Skin of body (tissue), 2 donors: ENCODE results near the gene THOC1. TPM values are rescaled to one million over a fixed set of nuclear protein-coding genes. Genes with fewer than 3 reads are reported as not detected.

Source experiments
- DNase-seq: peaks from one replicate; lab custom pipeline; 2025; lab: John Stamatoyannopoulos, UW
- total RNA-seq: library from RNA; depleted of rRNA; stranded (reverse); fragments of >200 nt; gene quantifications from one replicate; pipeline ENCODE4 v1.2.3, GENCODE V29; 2014

THOC1 gene
- total RNA-seq, 1 donor from 2014 or later, result 80.7 TPM

- DNase-seq, result no peak
These were observed 50.1 kb downstream of the THOC1 start for GRCh38 chr18:217532-218336.

DNA sequence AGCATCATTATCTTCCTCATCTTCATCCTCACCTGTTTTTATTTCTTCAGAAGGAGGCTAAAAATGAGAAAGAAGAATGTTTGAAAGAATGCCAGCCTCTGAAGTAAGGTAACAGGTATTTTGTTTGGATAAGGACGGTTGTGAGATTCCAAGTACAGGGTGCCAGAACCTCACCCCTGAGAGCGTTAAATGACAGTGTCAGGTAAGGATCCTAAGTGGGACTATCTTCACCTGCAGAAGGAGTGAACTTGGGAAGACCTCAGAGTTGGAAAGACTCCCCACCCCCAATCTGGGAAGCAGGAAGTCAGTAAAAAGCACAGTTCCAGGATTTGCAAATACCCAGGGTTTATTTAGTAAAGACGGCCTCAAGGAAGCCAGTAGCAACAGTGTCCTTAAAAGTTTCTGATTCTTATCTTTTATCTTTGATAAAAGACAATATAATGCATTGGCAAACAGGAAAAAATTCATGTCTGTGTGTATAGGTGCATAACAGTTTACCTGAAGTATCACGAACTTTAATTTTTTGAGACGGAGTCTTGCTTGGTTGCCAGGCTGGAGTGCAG, 52.3 kb downstream of the THOC1 start:
- DNase-seq, result no peak

DNA sequence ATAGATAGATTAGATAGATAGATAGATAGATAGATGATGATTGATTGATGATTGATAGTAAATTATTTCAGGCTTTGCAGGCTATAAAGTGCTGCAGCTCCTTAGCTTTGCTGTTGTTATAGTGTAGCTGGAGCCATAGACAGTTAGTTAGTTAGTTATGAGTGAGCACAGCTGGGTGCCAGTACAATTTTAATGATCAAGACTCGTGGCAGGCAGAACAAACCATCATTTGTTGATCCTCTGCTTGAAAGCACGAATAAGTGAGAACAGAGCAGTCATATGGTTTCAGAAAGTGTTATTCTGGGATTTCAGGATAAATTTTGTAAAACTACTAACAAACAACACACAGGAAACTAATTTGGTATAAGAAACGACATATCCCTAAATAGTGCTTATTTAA, 53.9 kb downstream of the THOC1 start:
- no peak for DNase-seq

DNA sequence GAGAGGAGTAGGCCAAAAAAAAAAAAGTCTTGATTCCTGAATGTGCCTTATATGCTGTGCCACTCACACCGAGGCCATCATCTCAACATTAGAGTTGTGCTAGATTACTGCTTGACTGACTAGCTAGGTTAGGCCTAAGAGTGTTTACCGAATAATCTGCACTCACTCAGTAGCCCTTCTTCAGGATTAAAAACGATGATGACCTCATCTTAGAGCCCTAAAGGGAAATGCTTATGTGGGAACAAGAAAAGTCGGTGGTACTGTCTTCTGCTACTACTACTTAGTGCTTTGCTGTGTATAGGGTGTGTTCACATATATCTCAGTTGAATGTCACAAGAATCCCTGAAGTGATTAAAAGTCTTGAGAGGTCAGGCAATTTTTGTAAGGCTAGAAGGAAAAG, 54.3 kb downstream of the THOC1 start:
- DNase-seq, result no peak

DNA sequence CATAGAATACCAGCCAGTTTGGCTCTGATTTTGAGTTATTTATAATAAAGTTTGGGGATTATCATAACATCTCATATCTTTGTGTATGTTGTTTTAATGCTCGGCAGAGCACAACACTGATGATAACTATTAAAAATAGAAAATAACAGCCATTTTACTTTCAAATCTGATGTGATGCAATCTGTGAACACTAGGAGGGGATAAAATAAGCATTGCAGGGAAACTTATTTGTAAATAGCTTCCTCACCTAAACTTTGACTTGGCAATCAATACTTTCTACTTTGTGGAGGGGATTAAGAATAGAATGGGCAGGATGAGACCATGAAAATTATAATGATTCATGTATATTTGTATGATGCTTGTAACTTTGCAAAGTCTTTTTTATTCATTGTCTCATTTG, 55.1 kb downstream of the THOC1 start:
- DNase-seq, result no peak

GRCh38 chr18:211582-211981, 56.3 kb downstream of the THOC1 start:
- no peak for DNase-seq

GRCh38 chr18:210733-211132, 57.1 kb downstream of the THOC1 start:
- DNase-seq, result no peak

GRCh38 chr18:210075-210474, 57.8 kb downstream of the THOC1 start:
- DNase-seq, result no peak

DNA sequence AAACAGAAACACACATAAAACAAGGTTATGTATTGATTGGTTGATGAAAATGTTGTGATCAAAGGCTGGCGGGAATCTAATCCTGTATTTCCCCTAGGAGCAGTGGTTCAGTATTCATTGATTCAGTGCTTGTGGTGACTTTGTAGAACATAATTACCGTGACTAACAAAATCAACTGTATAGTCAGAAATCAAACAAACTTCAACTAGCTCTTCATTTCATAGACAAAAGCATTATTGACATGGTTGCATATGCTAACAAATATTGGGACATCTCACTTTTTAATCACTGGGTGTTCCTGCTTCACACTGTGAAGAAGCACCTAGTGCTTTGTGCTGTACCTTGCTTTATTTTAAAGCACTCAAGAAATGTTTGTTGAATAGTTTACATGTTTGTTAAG, 68.1 kb downstream of the THOC1 start:
- no peak for DNase-seq

- no peak for DNase-seq
These were observed 68.6 kb downstream of the THOC1 start for GRCh38 chr18:199214-199613.

GRCh38 chr18:195651-196050, 72.2 kb downstream of the THOC1 start:
- no peak for DNase-seq

DNA sequence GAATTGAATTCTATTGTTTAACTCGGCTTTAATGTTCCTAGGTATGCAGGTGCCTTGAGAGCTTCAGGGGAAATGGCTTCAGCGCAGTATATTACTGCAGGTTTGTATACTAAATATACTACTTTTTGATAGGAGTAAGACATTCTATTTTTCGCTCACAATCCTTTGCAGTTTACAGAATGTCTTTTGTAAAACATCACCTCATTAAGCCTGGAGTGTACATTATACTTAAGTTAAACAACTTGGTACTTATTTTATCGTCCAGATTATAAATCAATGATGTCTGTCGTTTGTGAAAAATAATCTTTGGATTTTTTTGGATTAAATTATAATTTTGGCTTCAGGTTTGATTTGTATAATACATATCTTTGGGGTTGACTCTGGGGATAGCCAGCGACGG, 75.0 kb downstream of the THOC1 start:
- no peak for DNase-seq

DNA sequence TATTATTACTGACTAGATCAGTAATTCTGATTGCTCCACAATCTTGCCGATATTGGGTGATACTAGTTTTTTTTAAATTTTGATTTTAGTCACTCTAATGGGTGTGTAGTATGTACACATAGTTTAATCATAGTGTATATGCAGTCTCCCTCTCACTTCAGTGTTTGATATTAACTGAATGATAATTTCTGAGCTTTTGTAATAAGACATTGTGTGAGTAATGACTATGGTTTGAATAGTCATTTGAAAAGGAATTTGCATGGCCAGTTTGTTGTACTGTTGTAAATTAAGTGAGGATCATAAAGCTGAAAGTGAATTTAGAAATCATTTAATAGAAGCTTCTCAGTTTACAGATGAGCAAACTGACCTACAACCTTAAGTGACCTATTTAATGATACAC, 76.1 kb downstream of the THOC1 start:
- DNase-seq, result no peak

DNA sequence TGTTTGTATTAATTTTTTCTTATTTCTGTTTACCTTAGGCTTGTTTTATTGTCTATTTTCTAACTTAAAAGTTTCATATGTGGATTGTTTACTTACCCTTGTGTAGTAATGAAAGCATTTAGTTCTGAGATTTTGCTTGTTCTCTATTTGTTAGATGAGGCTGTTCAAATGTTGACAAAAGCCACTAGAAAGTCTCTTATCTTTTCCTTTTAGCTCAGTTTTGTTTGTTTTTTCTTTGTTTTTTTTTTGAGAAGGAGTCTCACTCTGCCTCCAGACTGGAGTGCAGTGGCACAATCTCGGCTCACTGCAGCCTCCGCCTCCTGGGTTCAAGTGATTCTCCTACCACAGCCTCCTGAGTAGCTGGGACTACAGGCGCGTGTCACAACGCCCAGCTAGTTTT, 78.6 kb downstream of the THOC1 start:
- no peak for DNase-seq

GRCh38 chr18:183769-184168, 84.1 kb downstream of the THOC1 start:
- no peak for DNase-seq

DNA sequence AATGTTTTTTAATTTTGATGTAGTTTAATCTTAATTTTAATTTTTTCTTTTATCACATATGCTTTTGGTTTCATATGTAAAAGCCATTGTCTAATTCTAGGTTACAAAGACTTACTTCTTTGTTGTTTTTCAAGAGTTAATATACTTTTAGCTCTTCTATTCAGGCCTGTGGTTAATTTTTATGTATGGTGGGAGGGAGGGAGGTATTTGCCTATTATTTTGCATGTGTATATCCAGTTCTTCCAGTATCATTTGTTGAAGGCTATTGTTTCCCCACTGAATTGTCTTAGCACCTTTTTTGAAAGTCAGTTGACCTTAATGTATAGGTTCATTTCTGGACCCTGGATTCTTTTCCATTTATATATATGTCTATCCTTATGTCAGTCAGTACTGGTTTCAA, 86.1 kb downstream of the THOC1 start:
- DNase-seq, result no peak

GRCh38 chr18:179499-179898, 88.3 kb downstream of the THOC1 start:
- no peak for DNase-seq

- no peak for DNase-seq
These were observed 95.5 kb downstream of the THOC1 start for GRCh38 chr18:172361-172760.

Other genes with a start within 250 kb of the THOC1 start
- not detected for gene TUBB8B, start 218.4 kb downstream of the THOC1 start, total RNA-seq
- 29.7 TPM for gene USP14, start 109.5 kb downstream of the THOC1 start, total RNA-seq
- 58.1 TPM for gene COLEC12, start 232.7 kb upstream of the THOC1 start, total RNA-seq